KMS-11 (cell line): Measurements from ENCODE around the gene CDCA3.

ENCODE experiments used
- H2AFZ ChIP-seq: fragments of 200-600 bp; sonication (generic); 2 replicates; pipeline ENCODE4 v1.6.1; 2016; ENCODE audit warnings: antibody characterized with exemption, mixed run types, low read depth
- H3K27ac ChIP-seq: fragments of 200-600 bp; sonication (generic); 2 replicates; pipeline ENCODE4 v1.6.1; 2016; ENCODE audit warnings: mild to moderate bottlenecking, mixed run types
- H3K27me3 ChIP-seq: fragments of 200-600 bp; sonication (generic); 2 replicates; pipeline ENCODE4 v1.6.1; 2017; ENCODE audit warnings: mild to moderate bottlenecking, low read depth, mixed run types, moderate library complexity; ENCODE audit not compliant: insufficient read depth
- H3K36me3 ChIP-seq: fragments of 200-600 bp; sonication (generic); 2 replicates; pipeline ENCODE4 v1.6.1; 2017; ENCODE audit warnings: mild to moderate bottlenecking, mixed run types; ENCODE audit not compliant: insufficient read depth
- H3K4me1 ChIP-seq: fragments of 200-600 bp; sonication (generic); 2 replicates; pipeline ENCODE4 v1.6.1; 2016; ENCODE audit warnings: mild to moderate bottlenecking, low read depth, mixed run types; ENCODE audit not compliant: poor library complexity, severe bottlenecking
- H3K4me2 ChIP-seq: fragments of 200-600 bp; sonication (generic); 2 replicates; pipeline ENCODE4 v1.7.0; 2016; ENCODE audit warnings: mild to moderate bottlenecking, mixed run types
- H3K4me3 ChIP-seq: fragments of 200-600 bp; sonication (generic); IDR thresholded peaks from 2 replicates; pipeline ENCODE4 v1.6.1; 2017; ENCODE audit warnings: low read depth, low read length, mixed read lengths; ENCODE audit not compliant: insufficient read depth
- H3K79me2 ChIP-seq: fragments of 200-600 bp; sonication (generic); 2 replicates; pipeline ENCODE4 v1.6.1; 2016; ENCODE audit warnings: low read depth, mixed run types; ENCODE audit not compliant: insufficient read depth
- H3K9ac ChIP-seq: fragments of 200-600 bp; sonication (generic); 2 replicates; pipeline ENCODE4 v1.6.1; 2016; ENCODE audit warnings: mild to moderate bottlenecking, mixed run types
- H4K20me1 ChIP-seq: fragments of 200-600 bp; sonication (generic); 2 replicates; pipeline ENCODE4 v1.6.1; 2016; ENCODE audit warnings: mild to moderate bottlenecking, mixed run types; ENCODE audit not compliant: insufficient read depth
- TF ChIP-seq, protein P1 (sequence below): fragments of 200-600 bp; sonication (generic); conservative IDR thresholded peaks from 2 replicates; pipeline ENCODE4 v1.6.1; 2017; ENCODE audit warnings: low read depth, mild to moderate bottlenecking, antibody characterized with exemption, low read length, moderate library complexity, mixed read lengths

The CDCA3 gene

DNA sequence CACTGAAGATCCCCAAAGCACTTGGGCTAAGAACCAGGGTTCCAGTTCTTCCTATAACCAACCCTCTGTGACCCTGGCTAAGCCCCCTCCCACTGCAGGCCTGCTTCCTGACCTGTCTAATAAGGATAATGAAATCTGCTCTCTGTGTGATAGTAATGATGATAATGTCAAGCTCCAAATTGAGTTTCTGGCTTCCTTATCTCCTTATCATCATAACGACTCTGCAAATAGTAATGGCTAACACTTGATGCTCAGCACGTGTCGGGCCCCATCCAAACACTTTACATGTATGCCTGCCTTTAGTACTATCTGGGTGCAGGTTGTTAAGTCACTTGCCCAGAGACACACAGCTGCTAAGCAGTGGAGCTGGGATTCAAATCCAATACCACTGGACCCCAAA, 34.5 kb downstream of the CDCA3 start:
- Histone ChIP-seq H3K4me1 (no peaks in the 10 kb centered on the region), H4K20me1 (no peaks in the 10 kb centered on the region), H3K27ac (no peak overlapping the region), H3K9ac (no peak overlapping the region), H2AFZ (no peak overlapping the region), H3K4me2 (no peak overlapping the region), H3K4me3 (no peak overlapping the region), H3K36me3 (no peaks in the 10 kb centered on the region), H3K79me2 (no peaks in the 10 kb centered on the region), H3K27me3 (peaks cover 20% of the 10 kb centered on the region)
- TF ChIP-seq, protein P1, sequence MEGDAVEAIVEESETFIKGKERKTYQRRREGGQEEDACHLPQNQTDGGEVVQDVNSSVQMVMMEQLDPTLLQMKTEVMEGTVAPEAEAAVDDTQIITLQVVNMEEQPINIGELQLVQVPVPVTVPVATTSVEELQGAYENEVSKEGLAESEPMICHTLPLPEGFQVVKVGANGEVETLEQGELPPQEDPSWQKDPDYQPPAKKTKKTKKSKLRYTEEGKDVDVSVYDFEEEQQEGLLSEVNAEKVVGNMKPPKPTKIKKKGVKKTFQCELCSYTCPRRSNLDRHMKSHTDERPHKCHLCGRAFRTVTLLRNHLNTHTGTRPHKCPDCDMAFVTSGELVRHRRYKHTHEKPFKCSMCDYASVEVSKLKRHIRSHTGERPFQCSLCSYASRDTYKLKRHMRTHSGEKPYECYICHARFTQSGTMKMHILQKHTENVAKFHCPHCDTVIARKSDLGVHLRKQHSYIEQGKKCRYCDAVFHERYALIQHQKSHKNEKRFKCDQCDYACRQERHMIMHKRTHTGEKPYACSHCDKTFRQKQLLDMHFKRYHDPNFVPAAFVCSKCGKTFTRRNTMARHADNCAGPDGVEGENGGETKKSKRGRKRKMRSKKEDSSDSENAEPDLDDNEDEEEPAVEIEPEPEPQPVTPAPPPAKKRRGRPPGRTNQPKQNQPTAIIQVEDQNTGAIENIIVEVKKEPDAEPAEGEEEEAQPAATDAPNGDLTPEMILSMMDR: no peak

DNA sequence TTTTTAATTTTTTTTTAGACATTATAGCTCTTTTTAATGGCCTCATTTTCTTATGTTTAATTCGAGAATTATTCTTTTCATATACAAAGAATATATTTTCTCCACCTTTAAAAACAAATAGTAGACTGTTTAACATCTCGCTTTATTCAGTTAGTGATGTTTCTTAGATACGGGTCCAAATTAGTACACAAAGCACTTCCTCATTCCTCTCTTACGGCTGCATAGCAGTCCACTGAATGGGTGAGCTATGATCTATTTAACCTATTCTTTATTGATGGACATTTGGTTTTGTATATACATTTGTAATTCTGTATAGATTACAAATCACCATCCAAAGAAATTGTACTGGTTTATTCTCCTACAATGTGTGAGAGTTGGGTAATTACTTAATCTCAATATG, 37.7 kb downstream of the CDCA3 start:
- no peak overlapping the region for H3K4me3 ChIP-seq
- no peak overlapping the region for H3K4me2 ChIP-seq
- TF ChIP-seq, protein P1: no peak
- no peaks in the 10 kb centered on the region for H3K4me1 ChIP-seq
- H3K36me3 ChIP-seq: no peaks in the 10 kb centered on the region
- no peak overlapping the region for H3K27ac ChIP-seq
- peaks cover 4% of the 10 kb centered on the region; the same call in 1 of the 2 replicates for H3K27me3 ChIP-seq
- H3K9ac ChIP-seq: no peak overlapping the region
- H4K20me1 ChIP-seq: no peaks in the 10 kb centered on the region
- no peaks in the 10 kb centered on the region for H3K79me2 ChIP-seq
- H2AFZ ChIP-seq: no peak overlapping the region

DNA sequence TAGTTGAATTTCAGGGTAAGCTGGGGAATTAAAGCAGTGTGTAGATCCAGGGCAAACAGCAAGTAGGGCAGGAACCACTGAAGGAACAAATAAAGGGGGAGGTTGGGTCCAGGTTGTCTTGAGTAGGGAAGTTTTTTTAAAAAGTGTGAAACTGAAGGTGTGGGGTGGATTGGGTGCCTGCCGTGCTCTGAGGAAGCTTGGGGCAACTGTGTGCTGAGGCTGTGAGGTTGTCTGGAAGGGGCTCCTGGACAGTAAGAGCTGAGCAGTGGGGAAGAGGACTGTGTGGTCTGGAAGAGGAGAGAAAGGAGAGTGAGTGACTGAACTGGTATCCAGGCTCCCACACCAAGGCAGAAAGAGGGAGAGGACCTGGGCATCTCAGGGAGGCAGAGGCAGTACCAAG, 40.3 kb downstream of the CDCA3 start:
- Histone ChIP-seq H3K27me3 (peaks cover 4% of the 10 kb centered on the region; the same call in 1 of the 2 replicates), H3K36me3 (no peaks in the 10 kb centered on the region), H3K4me2 (no peak overlapping the region), H3K4me1 (no peaks in the 10 kb centered on the region), H4K20me1 (no peaks in the 10 kb centered on the region), H3K4me3 (no peak overlapping the region), H3K79me2 (no peaks in the 10 kb centered on the region), H3K27ac (no peak overlapping the region), H2AFZ (no peak overlapping the region), H3K9ac (no peak overlapping the region)
- TF ChIP-seq, protein P1: no peak

DNA sequence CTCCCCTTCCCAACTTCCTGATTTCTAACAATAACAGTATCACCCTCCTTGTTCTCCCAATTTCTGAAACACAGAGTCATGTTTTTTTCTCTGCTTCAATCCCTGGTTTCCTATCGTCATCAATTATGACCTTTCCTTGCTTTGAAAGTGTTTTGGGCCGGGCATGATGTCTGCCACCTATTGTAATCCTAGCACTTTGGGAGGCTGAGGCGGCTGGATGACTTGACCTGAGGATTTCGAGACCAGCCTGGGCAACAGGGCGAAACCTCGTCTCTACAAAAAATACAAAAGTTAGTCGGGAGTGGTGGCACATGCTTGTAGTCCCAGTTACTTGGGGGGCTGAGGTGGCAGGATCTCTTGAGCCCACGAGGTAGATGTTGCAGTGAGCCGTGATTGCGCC, 42.0 kb downstream of the CDCA3 start:
- Histone ChIP-seq H2AFZ (no peak overlapping the region), H3K79me2 (no peaks in the 10 kb centered on the region), H3K4me1 (no peaks in the 10 kb centered on the region), H3K27me3 (no peaks in the 10 kb centered on the region), H3K4me3 (no peak overlapping the region), H3K9ac (no peak overlapping the region), H3K4me2 (no peak overlapping the region), H4K20me1 (no peaks in the 10 kb centered on the region), H3K27ac (no peak overlapping the region), H3K36me3 (no peaks in the 10 kb centered on the region)
- TF ChIP-seq, protein P1: no peak
